Amniotic stem cell (primary cell): ENCODE measurements around the gene NEURL1B.

ENCODE experiments used
- DNase-seq: peaks from one replicate; lab custom pipeline; 2025; lab: John Stamatoyannopoulos, UW

NEURL1B gene

GRCh38 chr5:172610643-172611042 is 30.4 kb upstream of the NEURL1B start:
- DNase-seq, result no peak

GRCh38 chr5:172611913-172612312 is 29.1 kb upstream of the NEURL1B start:
- DNase-seq, result no peak

- no peak for DNase-seq
These were observed 28.3 kb upstream of the NEURL1B start for GRCh38 chr5:172612771-172613170.

DNA sequence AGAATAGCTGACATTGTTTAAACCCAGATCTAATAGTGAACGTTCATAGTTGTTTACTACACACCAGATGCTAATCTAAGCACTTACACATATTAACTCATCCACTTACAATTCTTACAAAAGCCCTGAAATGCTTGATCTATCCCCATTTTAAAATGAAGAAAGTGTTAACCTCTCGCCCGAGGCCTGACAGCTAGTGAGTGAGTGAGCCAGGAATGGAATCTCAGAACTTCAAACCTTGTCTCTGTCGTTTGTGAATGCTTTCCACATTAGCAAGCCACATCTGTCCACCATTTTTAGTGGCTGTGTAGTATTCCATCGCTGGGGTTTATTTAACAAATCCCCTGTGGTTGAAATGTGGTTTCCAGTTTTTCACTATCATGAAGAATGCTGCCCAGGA is 24.9 kb upstream of the NEURL1B start:
- no peak for DNase-seq

- no peak for DNase-seq
These were observed 24.3 kb upstream of the NEURL1B start for GRCh38 chr5:172616730-172617129.

DNA sequence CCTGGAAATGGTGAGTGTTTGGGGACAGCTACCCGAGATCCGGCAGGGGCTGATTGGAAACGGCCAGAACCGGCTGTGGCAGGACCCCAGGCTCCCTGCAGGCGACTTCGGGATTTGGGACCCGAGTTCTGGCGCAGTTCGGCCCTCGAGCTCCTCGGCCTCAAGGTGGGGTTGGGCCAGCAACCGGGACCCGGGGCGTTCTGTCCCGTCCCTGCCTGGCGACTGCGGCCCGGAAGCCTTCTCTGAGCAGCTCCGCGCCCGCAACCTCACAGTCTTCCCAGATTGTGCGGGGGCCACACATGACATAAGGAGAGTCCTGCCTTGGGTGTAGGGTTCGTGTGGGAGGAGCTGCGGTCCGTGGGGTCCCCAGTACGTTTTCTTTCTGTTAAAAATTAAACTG is 23.2 kb upstream of the NEURL1B start:
- no peak for DNase-seq

- DNase-seq, result no peak
These were observed 22.3 kb upstream of the NEURL1B start for GRCh38 chr5:172618574-172619365.

DNA sequence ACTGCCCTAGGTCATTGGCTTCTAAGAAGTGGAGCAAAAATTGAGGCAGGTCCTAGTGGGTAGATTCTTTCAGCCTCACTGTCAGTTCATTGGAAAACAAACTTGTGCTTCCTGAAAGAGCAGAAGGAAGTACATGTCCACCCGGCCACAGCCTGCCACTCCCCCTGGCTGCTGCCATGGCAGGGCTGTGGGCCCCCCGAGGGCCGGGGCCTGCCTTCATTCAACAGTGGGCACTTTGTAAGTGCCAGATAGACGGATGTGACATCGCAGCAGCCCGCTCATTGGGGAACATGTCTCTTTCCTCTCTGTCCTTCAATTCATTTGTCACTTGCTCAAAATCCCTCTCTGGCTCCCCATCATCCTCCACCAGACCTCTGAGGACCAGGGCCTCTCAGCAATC is 20.6 kb upstream of the NEURL1B start:
- no peak for DNase-seq

DNA sequence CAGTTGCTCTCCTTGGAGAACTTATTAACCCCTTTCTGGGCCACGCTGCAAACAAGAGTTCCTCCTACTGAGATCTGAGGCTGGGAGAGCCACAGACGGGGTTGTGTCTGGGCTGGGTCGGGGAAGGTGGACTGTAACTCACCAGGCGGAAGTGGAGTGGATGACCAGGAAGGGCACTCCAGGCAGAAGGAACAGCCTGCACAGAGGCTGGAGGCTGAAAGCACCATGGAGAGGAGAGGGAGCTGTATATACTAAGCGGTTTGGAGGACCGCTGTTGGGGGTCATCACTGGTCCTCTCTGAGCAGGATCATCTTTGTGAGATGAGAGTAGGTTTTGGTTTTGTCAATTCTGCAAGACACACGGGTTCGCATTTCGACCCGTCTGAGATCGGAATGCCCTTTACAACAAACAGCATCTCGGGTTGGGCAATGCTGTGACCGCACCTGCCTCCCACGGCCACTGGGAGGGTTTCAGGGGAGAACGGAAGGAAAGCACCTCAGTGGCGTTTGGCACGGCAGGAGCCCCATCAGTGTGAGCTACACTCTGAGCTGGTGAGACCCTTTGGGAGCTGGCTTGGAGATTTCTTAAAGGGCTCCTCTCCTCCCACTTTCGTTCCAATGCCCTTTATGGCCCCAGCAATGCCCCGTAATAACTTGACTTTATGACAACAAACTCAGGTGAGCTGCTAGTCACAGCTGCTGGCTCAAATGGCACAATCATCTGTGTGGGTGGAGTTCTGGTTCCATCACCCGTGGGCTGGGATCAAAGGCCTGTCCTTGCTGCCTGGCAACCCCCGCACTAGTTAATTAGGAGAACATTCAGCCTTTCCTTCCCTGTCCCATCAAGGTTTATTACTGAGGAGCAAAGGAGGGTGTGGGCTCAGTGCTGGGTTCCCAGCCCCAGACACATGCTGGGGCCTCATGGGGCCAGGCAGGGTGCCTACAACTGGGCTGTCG is 18.7 kb upstream of the NEURL1B start:
- DNase-seq, result no peak

DNA sequence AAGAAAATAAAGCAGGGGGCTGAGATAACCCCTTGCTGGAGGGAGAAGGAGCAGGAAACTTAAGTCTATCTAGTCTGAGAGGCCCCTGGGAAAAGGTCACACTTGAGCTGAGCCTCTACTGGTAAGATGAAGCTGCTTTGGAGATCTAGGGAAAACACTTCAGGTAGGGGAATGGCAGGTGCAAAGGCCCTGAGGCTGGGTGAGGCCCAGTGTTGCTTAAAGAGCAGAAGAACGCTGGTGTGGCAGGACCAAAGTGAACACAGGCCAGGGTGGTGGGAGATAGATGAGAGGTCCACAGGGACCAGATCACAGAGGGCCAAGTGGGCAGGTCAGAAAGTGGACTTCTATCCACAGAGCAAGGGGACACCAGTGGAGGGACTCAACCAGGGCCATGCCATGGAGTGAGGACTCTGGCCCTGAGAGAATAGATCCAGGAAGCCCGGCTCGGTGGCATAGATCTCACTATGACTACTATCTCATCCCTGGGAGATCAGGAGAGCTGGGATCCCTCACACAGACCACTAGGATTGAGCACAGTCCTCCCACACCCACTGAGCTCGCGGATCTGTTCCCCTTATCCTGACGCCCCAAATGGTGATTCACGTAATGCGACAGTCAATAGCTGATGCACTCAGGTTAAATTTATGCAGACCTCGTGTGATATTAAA is 17.6 kb upstream of the NEURL1B start:
- no peak for DNase-seq

DNA sequence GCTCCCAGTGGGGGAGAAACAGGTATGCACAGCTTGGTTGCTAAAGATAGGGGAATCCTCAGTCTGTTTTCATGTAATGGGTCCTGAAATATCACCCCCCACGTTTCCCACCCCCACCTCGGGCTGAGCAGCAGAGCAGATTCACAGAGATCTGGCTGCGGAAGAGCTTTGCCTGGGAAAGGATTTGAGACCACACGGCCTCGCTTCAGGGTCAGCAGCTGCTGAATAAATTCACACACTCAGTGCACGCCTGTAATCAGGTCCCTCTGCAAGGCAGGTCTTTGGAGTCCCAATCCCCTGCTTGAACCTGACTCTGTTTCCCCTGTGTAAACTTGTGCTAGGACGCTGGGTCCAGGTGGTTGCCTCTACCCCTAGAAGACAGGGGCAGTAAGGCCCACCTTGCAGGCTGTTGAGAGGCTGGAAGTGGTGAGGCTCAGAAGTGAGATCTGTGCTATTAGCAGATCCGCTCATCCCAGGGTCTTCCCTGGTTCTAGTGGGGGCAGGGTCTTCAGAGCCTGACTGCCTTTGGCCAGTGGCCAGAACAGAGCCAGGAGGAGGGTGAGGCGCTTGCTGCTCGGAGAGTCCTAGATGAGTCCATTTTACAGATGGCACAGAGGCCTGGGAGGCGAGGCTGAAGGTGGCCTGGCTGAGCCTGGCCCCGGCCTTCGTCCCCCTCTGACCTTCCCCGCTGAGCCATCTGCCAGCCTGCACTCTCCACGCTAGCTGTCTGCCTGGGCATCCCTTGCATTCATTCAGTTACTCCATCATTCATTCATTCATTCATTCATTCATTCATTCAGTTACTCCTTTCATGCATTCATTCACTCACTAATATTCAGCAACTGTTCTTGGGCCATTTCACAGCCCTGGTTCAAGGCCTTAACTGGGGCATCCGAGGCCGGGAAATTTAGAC is 16.7 kb upstream of the NEURL1B start:
- DNase-seq, result no peak

GRCh38 chr5:172624996-172625964 is 15.8 kb upstream of the NEURL1B start:
- DNase-seq, result no peak

DNA sequence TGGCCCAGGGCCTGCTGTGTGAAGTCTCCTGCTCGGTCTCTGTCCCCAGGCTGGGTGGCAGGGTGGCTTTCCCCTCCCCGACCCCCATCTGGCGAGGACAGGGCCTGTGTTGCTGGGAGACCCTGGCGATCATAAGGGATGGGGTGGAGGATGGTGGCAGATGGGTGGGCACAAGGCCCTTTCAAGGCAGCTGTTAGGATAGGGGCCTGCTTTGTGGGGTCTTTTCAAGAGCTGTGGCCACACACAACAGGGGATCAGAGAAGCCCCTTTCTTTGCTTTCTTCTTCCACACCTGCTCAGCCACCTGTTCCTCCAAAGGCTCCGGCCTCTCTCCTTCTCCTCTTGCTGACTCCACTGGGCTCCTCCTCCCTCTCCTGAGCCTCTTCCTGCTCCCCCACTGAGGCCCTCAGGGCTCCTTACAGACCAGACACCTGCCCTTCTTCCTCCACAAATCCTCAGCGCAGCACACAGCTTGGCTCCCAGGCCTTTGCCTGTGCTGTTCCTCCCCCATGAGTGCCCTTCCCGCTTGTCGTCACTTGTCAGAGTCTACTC is 15.0 kb upstream of the NEURL1B start:
- DNase-seq, result no peak

- no peak for DNase-seq
These were observed 11.0 kb upstream of the NEURL1B start for GRCh38 chr5:172630082-172630481.

- DNase-seq, result no peak
These were observed 10.6 kb upstream of the NEURL1B start for GRCh38 chr5:172630482-172630881.

GRCh38 chr5:172630986-172631385 is 10.1 kb upstream of the NEURL1B start:
- DNase-seq, result no peak

DNA sequence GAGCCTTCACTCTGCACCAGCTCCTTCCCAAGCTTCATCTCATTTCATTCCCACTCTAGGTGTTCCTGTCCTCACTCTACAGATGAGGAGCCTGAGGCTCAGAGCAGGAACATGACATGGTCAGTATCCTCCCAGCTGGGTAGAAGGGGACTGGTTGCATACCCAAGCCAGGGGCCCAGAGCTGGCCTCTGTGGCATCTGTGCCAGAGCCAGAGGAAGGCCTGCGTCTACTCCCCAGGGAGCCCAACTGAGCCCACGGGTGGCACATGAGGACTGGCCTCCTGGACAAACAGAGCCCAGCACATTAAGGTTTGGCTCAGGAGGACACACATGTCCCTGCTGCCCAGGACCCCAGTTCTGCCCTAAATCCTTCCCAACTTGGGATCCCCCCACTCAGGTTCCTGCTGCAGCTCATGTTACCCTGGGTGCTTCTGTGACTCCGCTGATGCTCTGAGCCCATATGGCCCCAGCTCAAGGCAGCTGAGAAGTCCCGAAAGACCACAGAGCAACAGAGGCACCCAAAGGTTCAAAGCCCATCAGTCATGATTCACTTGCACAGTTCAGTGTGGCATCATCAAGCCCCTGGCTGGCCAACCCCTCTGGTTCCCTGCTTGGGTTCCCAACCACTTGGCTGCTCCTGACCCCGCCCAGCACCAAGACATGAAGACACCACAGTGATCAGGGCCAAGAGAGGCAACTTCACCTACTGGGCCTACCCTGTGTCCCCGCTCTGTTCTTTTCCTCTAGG is 8.5 kb upstream of the NEURL1B start:
- no peak for DNase-seq

DNA sequence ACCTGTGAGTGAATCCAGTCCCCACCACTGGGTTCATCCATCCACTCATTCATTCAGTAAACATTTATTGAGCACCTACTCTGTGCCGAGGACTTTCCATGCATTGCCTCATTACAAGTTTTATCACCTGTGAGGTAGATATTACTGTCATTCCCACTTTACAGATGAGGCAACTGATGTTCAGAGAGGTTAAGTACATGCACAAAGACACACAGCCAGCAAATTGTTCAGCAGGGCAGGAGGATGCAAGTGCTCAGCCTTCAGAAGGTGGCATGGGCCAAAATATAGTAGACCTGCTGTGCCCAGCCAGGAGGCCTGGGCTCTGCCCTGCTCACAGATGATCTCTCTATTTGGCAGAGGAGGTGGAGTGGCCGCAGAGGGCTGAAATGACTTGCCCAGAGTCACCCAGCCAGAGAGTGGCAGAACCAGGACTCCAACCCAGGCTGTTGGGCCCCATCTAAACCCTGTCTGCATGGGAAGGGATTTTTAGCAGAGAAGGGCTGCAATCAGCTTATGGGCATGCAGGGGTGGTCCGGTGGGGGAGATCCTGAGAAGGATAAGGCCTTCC is 7.6 kb upstream of the NEURL1B start:
- no peak for DNase-seq
